Measurements from ENCODE around the gene PRM3. TPM values are rescaled to one million over a fixed set of nuclear protein-coding genes. Genes with fewer than 3 reads are reported as not detected.

Gene PRM3
- total RNA-seq, 1 donor from 2014 or later = not detected

- DNase-seq (ENCODE audit: low read depth) = no peak
Observed at GRCh38 chr16:11248133-11248532, 25.3 kb downstream of the PRM3 start.

- DNase-seq (ENCODE audit: low read depth) = no peak
Observed at GRCh38 chr16:11245988-11246387, 27.4 kb downstream of the PRM3 start.

- DNase-seq (ENCODE audit: low read depth) = no peak
Observed at GRCh38 chr16:11245222-11245737, 28.1 kb downstream of the PRM3 start.

- no peak for DNase-seq (ENCODE audit: low read depth)
Observed at GRCh38 chr16:11242658-11243057, 30.8 kb downstream of the PRM3 start.

GRCh38 chr16:11241480-11242204 is 31.8 kb downstream of the PRM3 start:
- no peak for DNase-seq (ENCODE audit: low read depth)

GRCh38 chr16:11240636-11241473 is 32.6 kb downstream of the PRM3 start:
- DNase-seq (ENCODE audit: low read depth) = peak; percentile 48

GRCh38 chr16:11239644-11240632 is 33.5 kb downstream of the PRM3 start:
- DNase-seq (ENCODE audit: low read depth) = no peak

- DNase-seq (ENCODE audit: low read depth) = no peak
Observed at GRCh38 chr16:11238272-11239202, 34.9 kb downstream of the PRM3 start.

- no peak for DNase-seq (ENCODE audit: low read depth)
Observed at GRCh38 chr16:11236461-11237254, 36.8 kb downstream of the PRM3 start.

- DNase-seq (ENCODE audit: low read depth) = no peak
Observed at GRCh38 chr16:11235703-11235991, 37.8 kb downstream of the PRM3 start.

GRCh38 chr16:11234884-11235702 is 38.3 kb downstream of the PRM3 start:
- DNase-seq (ENCODE audit: low read depth) = no peak

GRCh38 chr16:11233727-11234376 is 39.6 kb downstream of the PRM3 start:
- DNase-seq (ENCODE audit: low read depth) = no peak

GRCh38 chr16:11232852-11233726 is 40.3 kb downstream of the PRM3 start:
- DNase-seq (ENCODE audit: low read depth) = no peak

- DNase-seq (ENCODE audit: low read depth) = no peak
Observed at GRCh38 chr16:11232302-11232851, 41.1 kb downstream of the PRM3 start.

GRCh38 chr16:11231367-11231970 is 42.0 kb downstream of the PRM3 start:
- no peak for DNase-seq (ENCODE audit: low read depth)

- DNase-seq (ENCODE audit: low read depth) = no peak
Observed at GRCh38 chr16:11229906-11230305, 43.5 kb downstream of the PRM3 start.

Measured in myocyte (in vitro differentiated cells).